22Rv1 (cell line): Measurements from ENCODE around the gene PRR15L.

Source experiments
- CTCF ChIP-seq: fragments of 450-650 bp; IDR thresholded peaks from 2 replicates; pipeline ENCODE4 v1.5.1; 2017; ENCODE audit warnings: mild to moderate bottlenecking
- ZFX ChIP-seq: fragments of 450-650 bp; IDR thresholded peaks from 2 replicates; pipeline ENCODE4 v1.6.1; 2017; ENCODE audit warnings: antibody characterized with exemption, borderline replicate concordance

- TF ChIP-seq CTCF (no peak), ZFX (no peak)
These were observed 24.5 kb upstream of the PRR15L start for GRCh38 chr17:47982091-47982617.
